Measurements from ENCODE around the gene KCNN3.

KCNN3 gene

GRCh38 chr1:154726896-154727753 lies 143.0 kb downstream of the KCNN3 start:
- TF ChIP-seq FOXP2 (optimal IDR thresholded peaks at IDR 0.05; ENCODE audit: borderline replicate concordance, extremely low read depth, extremely low read length, insufficient read depth) (no peak), POLR2AphosphoS5 (IDR thresholded peaks at IDR 0.05; ENCODE audit: low read depth, low read length) (no peak), SIN3A (IDR thresholded peaks at IDR 0.05; ENCODE audit: borderline replicate concordance, insufficient read depth, low read length) (no peak), TAF1 (IDR thresholded peaks at IDR 0.05; ENCODE audit: borderline replicate concordance, insufficient read depth, low read length) (no peak), REST (IDR thresholded peaks at IDR 0.05; ENCODE audit: insufficient read depth in 1 of 2, low read depth in 2 of 2, low read length in 2 of 2) (no peak)

GRCh38 chr1:154726443-154726842 lies 143.6 kb downstream of the KCNN3 start:
- TF ChIP-seq REST (IDR thresholded peaks at IDR 0.05; ENCODE audit: insufficient read depth in 1 of 2, low read depth in 2 of 2, low read length in 2 of 2) (no peak), SIN3A (IDR thresholded peaks at IDR 0.05; ENCODE audit: borderline replicate concordance, insufficient read depth, low read length) (no peak), FOXP2 (optimal IDR thresholded peaks at IDR 0.05; ENCODE audit: borderline replicate concordance, extremely low read depth, extremely low read length, insufficient read depth) (no peak), TAF1 (IDR thresholded peaks at IDR 0.05; ENCODE audit: borderline replicate concordance, insufficient read depth, low read length) (no peak), POLR2AphosphoS5 (IDR thresholded peaks at IDR 0.05; ENCODE audit: low read depth, low read length) (no peak)

GRCh38 chr1:154725865-154726264 lies 144.2 kb downstream of the KCNN3 start:
- TF ChIP-seq FOXP2 (optimal IDR thresholded peaks at IDR 0.05; ENCODE audit: borderline replicate concordance, extremely low read depth, extremely low read length, insufficient read depth) = no peak
- TF ChIP-seq POLR2AphosphoS5 (IDR thresholded peaks at IDR 0.05; ENCODE audit: low read depth, low read length) = no peak
- TF ChIP-seq SIN3A (IDR thresholded peaks at IDR 0.05; ENCODE audit: borderline replicate concordance, insufficient read depth, low read length) = no peak
- no peak for TF ChIP-seq TAF1 (IDR thresholded peaks at IDR 0.05; ENCODE audit: borderline replicate concordance, insufficient read depth, low read length)
- TF ChIP-seq REST (IDR thresholded peaks at IDR 0.05; ENCODE audit: insufficient read depth in 1 of 2, low read depth in 2 of 2, low read length in 2 of 2) = no peak

GRCh38 chr1:154720328-154721297 lies 149.5 kb downstream of the KCNN3 start:
- no peak for TF ChIP-seq POLR2AphosphoS5 (IDR thresholded peaks at IDR 0.05; ENCODE audit: low read depth, low read length)

- no peak for TF ChIP-seq SIN3A (IDR thresholded peaks at IDR 0.05; ENCODE audit: borderline replicate concordance, insufficient read depth, low read length)
- no peak for TF ChIP-seq REST (IDR thresholded peaks at IDR 0.05; ENCODE audit: insufficient read depth in 1 of 2, low read depth in 2 of 2, low read length in 2 of 2)
- no peak for TF ChIP-seq POLR2AphosphoS5 (IDR thresholded peaks at IDR 0.05; ENCODE audit: low read depth, low read length)
- no peak for TF ChIP-seq FOXP2 (optimal IDR thresholded peaks at IDR 0.05; ENCODE audit: borderline replicate concordance, extremely low read depth, extremely low read length, insufficient read depth)
- TF ChIP-seq TAF1 (IDR thresholded peaks at IDR 0.05; ENCODE audit: borderline replicate concordance, insufficient read depth, low read length) = no peak
Measured at GRCh38 chr1:154719586-154720327, 150.3 kb downstream of the KCNN3 start.

All from PFSK-1 (cell line).